ENCODE data around the gene KLHL14. TPM values are rescaled to one million over a fixed set of nuclear protein-coding genes. Genes with fewer than 3 reads are reported as not detected.

KLHL14 gene
- total RNA-seq, 1 donor from 2014 or later = not detected

- intact Hi-C loops (cut with micrococcal nuclease) = no loop called here
Observed at GRCh38 chr18:32722279-32722678, 50.5 kb downstream of the KLHL14 start.

GRCh38 chr18:32717126-32717525 lies 55.7 kb downstream of the KLHL14 start:
- intact Hi-C loops (cut with micrococcal nuclease) = no loop called here

- intact Hi-C loops (cut with micrococcal nuclease) = loop anchor here (1.0 kb wide), 1 partner anchor 216 kb away; no protein-coding TSS in a partner anchor
Observed at GRCh38 chr18:32714571-32715148, 58.2 kb downstream of the KLHL14 start.

GRCh38 chr18:32712860-32713259 lies 60.0 kb downstream of the KLHL14 start:
- intact Hi-C loops (cut with micrococcal nuclease) = no loop called here

GRCh38 chr18:32711862-32712261 lies 61.0 kb downstream of the KLHL14 start:
- intact Hi-C loops (cut with micrococcal nuclease) = no loop called here

GRCh38 chr18:32707586-32707985 lies 65.2 kb downstream of the KLHL14 start:
- intact Hi-C loops (cut with micrococcal nuclease) = no loop called here

GRCh38 chr18:32707147-32707546 lies 65.7 kb downstream of the KLHL14 start:
- intact Hi-C loops (cut with micrococcal nuclease) = no loop called here

- intact Hi-C loops (cut with micrococcal nuclease) = no loop called here
Observed at GRCh38 chr18:32701313-32701712, 71.5 kb downstream of the KLHL14 start.

- intact Hi-C loops (cut with micrococcal nuclease) = no loop called here
Observed at GRCh38 chr18:32698153-32698552, 74.7 kb downstream of the KLHL14 start.

- intact Hi-C loops (cut with micrococcal nuclease) = no loop called here
Observed at GRCh38 chr18:32696376-32696775, 76.4 kb downstream of the KLHL14 start.

GRCh38 chr18:32695534-32695933 lies 77.3 kb downstream of the KLHL14 start:
- intact Hi-C loops (cut with micrococcal nuclease) = no loop called here

GRCh38 chr18:32688821-32689220 lies 84.0 kb downstream of the KLHL14 start:
- intact Hi-C loops (cut with micrococcal nuclease) = no loop called here

- intact Hi-C loops (cut with micrococcal nuclease) = no loop called here
Observed at GRCh38 chr18:32684940-32685339, 87.9 kb downstream of the KLHL14 start.

- intact Hi-C loops (cut with micrococcal nuclease) = no loop called here
Observed at GRCh38 chr18:32684096-32684495, 88.7 kb downstream of the KLHL14 start.

GRCh38 chr18:32683044-32683443 lies 89.8 kb downstream of the KLHL14 start:
- intact Hi-C loops (cut with micrococcal nuclease) = no loop called here

- intact Hi-C loops (cut with micrococcal nuclease) = no loop called here
Observed at GRCh38 chr18:32677578-32677977, 95.2 kb downstream of the KLHL14 start.

- intact Hi-C loops (cut with micrococcal nuclease) = no loop called here
Observed at GRCh38 chr18:32674491-32674890, 98.3 kb downstream of the KLHL14 start.

GRCh38 chr18:32672398-32672797 lies 100.4 kb downstream of the KLHL14 start:
- intact Hi-C loops (cut with micrococcal nuclease) = no loop called here

GRCh38 chr18:32670727-32671126 lies 102.1 kb downstream of the KLHL14 start:
- intact Hi-C loops (cut with micrococcal nuclease) = no loop called here

GRCh38 chr18:32669549-32670165 lies 103.2 kb downstream of the KLHL14 start:
- intact Hi-C loops (cut with micrococcal nuclease) = loop anchor here (10.0 kb wide), 1 partner anchor 65 kb away; no protein-coding TSS in a partner anchor

GRCh38 chr18:32668956-32669355 lies 103.9 kb downstream of the KLHL14 start:
- intact Hi-C loops (cut with micrococcal nuclease) = loop anchor here (10.0 kb wide), 1 partner anchor 64 kb away; no protein-coding TSS in a partner anchor

- intact Hi-C loops (cut with micrococcal nuclease) = loop anchor here (10.0 kb wide), 1 partner anchor 57 kb away; no protein-coding TSS in a partner anchor
Observed at GRCh38 chr18:32661486-32662299, 111.1 kb downstream of the KLHL14 start.
